GM06990 (cell line): ENCODE data around the gene PNO1.

Experiments
- DNase-seq: peaks from one replicate; pipeline ENCODE4 v3.0.0-alpha.2; 2011; ENCODE audit not compliant: insufficient read length; ENCODE audit errors: extremely low read depth
- H3K27me3 ChIP-seq: replicated peaks from 2 replicates; pipeline ENCODE4 v1.6.0; 2011; ENCODE audit warnings: low read length; ENCODE audit not compliant: control insufficient read depth, insufficient read depth
- H3K36me3 ChIP-seq: 2 replicates; pipeline ENCODE4 v1.5.1; 2011; ENCODE audit warnings: low read length; ENCODE audit not compliant: control insufficient read depth, insufficient read depth
- H3K4me3 ChIP-seq: replicated peaks from 2 replicates; pipeline ENCODE4 v1.5.1; 2011; ENCODE audit warnings: low read depth, mild to moderate bottlenecking, control low read depth, low read length
- CTCF ChIP-seq: IDR thresholded peaks from 2 replicates; pipeline ENCODE4 v1.5.1; 2011; ENCODE audit warnings: low read length, control low read depth, mild to moderate bottlenecking, inconsistent platforms; ENCODE audit not compliant: insufficient read depth, poor library complexity, severe bottlenecking

Gene PNO1

GRCh38 chr2:68163641-68164040, 6.0 kb downstream of the PNO1 start:
- no peak overlapping the region for H3K4me3 ChIP-seq
- DNase-seq = no peak
- peaks cover 6% of the 10 kb centered on the region for H3K36me3 ChIP-seq
- TF ChIP-seq CTCF = no peak
- no peaks in the 10 kb centered on the region for H3K27me3 ChIP-seq

GRCh38 chr2:68167186-68167585, 9.5 kb downstream of the PNO1 start:
- TF ChIP-seq CTCF = no peak
- peaks cover 7% of the 10 kb centered on the region for H3K36me3 ChIP-seq
- H3K4me3 ChIP-seq = no peak overlapping the region
- no peak for DNase-seq
- H3K27me3 ChIP-seq = no peaks in the 10 kb centered on the region

- DNase-seq = no peak
- Histone ChIP-seq H3K27me3 (no peaks in the 10 kb centered on the region), H3K36me3 (peaks cover 7% of the 10 kb centered on the region), H3K4me3 (no peak overlapping the region)
- TF ChIP-seq CTCF = peak; percentile 10
Observed at GRCh38 chr2:68169308-68169707, 11.6 kb downstream of the PNO1 start.

GRCh38 chr2:68171146-68171545, 13.5 kb downstream of the PNO1 start:
- Histone ChIP-seq H3K36me3 (peaks cover 7% of the 10 kb centered on the region), H3K4me3 (no peak overlapping the region), H3K27me3 (no peaks in the 10 kb centered on the region)
- TF ChIP-seq CTCF = no peak
- no peak for DNase-seq

GRCh38 chr2:68171684-68172083, 14.0 kb downstream of the PNO1 start:
- Histone ChIP-seq H3K36me3 (peaks cover 6% of the 10 kb centered on the region), H3K27me3 (no peaks in the 10 kb centered on the region), H3K4me3 (no peak overlapping the region)
- no peak for TF ChIP-seq CTCF
- no peak for DNase-seq

- Histone ChIP-seq H3K27me3 (no peaks in the 10 kb centered on the region), H3K36me3 (peaks cover 6% of the 10 kb centered on the region)
Observed at GRCh38 chr2:68172521-68172920, 14.8 kb downstream of the PNO1 start.

More at GRCh38 chr2:68172521-68172920, 14.8 kb downstream of the PNO1 start:
- DNase-seq = no peak
- TF ChIP-seq CTCF = no peak
- no peak overlapping the region for H3K4me3 ChIP-seq
